ENCODE measurements around the gene CBX3.

CBX3 gene

DNA sequence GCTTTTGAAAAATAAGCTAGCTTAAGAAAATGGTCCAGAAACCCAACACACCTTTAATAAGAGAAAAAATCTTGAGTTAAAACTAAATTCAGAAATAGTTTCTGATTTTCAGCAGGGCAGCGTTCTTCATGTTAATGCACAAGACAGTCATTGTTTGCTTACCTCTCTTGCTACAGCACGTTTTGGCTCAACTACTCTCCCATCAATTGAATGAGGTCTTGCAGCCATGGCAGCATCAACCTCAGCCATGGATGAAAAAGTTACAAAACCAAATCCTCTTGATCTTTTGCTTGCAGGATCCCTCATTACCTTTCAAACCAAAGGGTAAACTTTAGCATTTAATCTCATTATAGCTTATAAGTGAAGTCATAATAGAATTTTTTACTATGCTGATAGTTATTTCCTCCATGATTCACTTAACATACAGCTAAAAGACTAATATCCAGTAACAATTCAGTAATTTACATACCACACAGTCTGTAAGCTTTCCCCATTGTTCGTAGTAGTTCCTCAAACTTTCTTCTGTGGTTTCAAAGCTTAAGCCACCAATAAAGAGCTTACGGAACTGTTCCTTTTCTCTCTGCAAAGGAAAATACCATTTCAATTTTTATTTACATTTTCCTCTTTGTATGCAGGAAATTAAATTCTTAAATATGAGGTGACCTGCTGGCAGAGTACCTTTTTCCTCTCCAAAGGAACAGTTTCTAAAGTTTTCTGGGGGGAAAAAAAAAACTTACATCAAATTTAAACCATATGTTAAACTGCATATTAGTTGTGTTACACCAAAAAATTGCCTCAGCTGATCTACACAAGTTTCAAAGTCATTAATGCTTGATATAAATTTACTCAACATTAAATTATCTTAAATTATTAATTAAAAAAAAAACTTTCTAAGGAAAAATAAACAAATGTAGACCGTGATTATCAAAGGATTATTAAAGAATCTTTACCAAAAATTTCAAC lies 4.1 kb upstream of the CBX3 start:
- TF ChIP-seq, protein P1, sequence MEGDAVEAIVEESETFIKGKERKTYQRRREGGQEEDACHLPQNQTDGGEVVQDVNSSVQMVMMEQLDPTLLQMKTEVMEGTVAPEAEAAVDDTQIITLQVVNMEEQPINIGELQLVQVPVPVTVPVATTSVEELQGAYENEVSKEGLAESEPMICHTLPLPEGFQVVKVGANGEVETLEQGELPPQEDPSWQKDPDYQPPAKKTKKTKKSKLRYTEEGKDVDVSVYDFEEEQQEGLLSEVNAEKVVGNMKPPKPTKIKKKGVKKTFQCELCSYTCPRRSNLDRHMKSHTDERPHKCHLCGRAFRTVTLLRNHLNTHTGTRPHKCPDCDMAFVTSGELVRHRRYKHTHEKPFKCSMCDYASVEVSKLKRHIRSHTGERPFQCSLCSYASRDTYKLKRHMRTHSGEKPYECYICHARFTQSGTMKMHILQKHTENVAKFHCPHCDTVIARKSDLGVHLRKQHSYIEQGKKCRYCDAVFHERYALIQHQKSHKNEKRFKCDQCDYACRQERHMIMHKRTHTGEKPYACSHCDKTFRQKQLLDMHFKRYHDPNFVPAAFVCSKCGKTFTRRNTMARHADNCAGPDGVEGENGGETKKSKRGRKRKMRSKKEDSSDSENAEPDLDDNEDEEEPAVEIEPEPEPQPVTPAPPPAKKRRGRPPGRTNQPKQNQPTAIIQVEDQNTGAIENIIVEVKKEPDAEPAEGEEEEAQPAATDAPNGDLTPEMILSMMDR (IDR thresholded peaks at IDR 0.05): no peak
- DNase-seq: no peak
- Histone ChIP-seq H3K36me3 (peaks cover 49 to 52% (median 52%) of the 10 kb centered on the region in 3 donors), H3K27ac (peak overlapping the region; percentile 99), H3K27me3 (no peaks in the 10 kb centered on the region), H3K4me1 (peaks cover 0 to 55% (median 37%) of the 10 kb centered on the region in 4 donors), H3K9me3 (no peaks in the 10 kb centered on the region), H3K4me3 (peak overlapping the region; percentile 74 to 91)
- intact Hi-C loops (cut with DNase I; ENCODE audit: low total_unique reads): loop anchor here (5.0 kb wide), 2 partner anchors 170 to 975 kb away; partner anchors contain the start of gene HOXA10

DNA sequence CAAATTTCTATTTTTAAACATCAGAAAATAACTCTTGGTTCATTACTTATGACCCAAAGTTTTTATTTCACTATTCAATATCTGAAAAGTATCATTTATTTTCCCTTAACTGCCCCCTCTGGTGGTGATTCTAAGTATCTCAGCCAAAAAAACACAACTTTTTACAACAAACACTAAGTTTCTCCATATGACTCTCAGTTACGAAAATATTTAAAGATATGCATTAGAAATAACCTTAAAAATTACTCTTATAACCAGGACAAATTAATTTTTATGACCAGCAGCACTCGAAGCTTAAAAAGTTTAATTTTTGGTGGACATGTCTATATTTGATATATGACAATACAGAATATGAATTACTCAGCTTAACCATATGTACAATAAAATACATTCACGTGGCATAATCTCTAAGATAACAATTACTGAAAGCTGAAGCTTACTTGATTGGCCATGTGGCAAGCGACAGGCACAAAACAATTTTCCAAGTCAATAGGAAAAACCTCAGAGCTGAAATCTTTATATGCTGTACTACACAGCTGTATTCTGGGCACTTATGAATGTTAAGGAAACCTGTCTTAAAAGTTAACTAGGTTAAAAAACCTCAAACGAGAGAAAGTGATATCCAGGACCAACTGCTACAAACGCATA lies 3.3 kb upstream of the CBX3 start:
- Histone ChIP-seq H3K36me3 (peaks cover 41 to 44% (median 43%) of the 10 kb centered on the region in 3 donors), H3K4me1 (peaks cover 0 to 50% (median 39%) of the 10 kb centered on the region in 4 donors), H3K27me3 (no peaks in the 10 kb centered on the region), H3K4me3 (peak overlapping the region; percentile 74 to 91), H3K27ac (peak overlapping the region; percentile 99), H3K9me3 (no peaks in the 10 kb centered on the region)
- DNase-seq: no peak
- TF ChIP-seq, protein P1 (IDR thresholded peaks at IDR 0.05): peak; percentile 53 to 72
- intact Hi-C loops (cut with DNase I; ENCODE audit: low total_unique reads): loop anchor here (5.0 kb wide), 2 partner anchors 169 to 974 kb away; partner anchors contain the start of gene HOXA10

DNA sequence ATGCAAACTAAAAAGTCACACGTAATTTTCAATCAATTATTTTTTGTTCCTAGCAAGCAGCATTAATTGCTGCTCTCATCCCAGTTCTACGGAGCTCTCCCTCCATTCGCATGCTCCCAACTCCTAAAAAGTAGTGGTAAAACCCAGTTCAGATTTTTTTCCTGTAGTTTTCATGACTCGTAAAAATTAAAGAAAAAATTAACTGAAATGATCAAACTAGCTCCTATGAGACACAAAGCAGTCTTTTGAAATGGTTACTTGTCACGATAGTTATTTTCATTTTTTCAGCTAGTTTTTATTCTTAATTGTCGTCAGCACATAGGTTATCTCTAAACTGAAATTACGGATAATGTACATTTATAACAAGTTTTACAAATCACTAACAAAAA lies 2.8 kb upstream of the CBX3 start:
- Histone ChIP-seq H3K4me3 (peak overlapping the region; percentile 74 to 91), H3K4me1 (peaks cover 0 to 50% (median 36%) of the 10 kb centered on the region in 4 donors), H3K36me3 (peaks cover 36 to 38% (median 38%) of the 10 kb centered on the region in 3 donors), H3K27ac (peak overlapping the region; percentile 99), H3K9me3 (no peaks in the 10 kb centered on the region), H3K27me3 (no peaks in the 10 kb centered on the region)
- DNase-seq: no peak
- intact Hi-C loops (cut with DNase I; ENCODE audit: low total_unique reads): loop anchor here (5.0 kb wide), 2 partner anchors 169 to 974 kb away; partner anchors contain the start of gene HOXA10
- TF ChIP-seq, protein P1 (IDR thresholded peaks at IDR 0.05): no peak

DNA sequence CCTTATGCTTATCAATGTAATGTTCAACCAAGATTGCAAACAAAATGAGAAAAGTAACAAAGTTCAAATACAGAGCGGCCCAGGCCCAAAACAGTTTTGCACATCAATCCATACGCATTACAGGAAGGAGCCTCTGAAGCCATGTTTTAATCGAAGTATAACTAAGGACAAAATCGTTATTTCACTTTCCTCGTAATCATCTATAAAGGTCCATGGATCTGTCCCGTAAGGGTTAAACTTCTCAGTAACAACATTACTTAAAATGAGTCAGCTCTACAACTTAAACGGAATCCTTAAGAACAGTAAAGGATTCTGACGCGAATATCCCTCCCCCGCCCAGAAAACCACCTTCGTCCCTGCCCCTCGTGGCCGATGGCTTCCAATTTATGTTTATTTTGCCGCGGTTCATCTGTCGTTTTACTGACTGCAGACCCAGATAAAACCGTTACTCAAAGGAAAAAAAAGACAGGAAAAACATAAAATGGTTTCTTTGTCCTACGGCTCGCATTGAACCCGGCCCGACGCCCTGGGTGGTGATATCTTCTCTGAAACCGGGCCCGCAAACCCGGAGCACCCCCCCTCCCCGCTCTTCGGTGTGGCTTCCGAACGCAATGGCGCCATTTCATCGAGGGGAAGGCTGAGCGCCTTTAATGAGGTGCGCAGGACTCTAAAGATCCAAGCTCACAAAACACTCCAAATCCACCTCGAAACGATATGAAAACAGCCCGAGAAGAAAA lies 2.1 kb upstream of the CBX3 start:
- intact Hi-C loops (cut with DNase I; ENCODE audit: low total_unique reads): loop anchor here (5.0 to 10.0 kb wide), 5 partner anchors 168 to 973 kb away; partner anchors contain the start of gene HOXA10
- TF ChIP-seq, protein P1 (IDR thresholded peaks at IDR 0.05): peak in 1 of 2 experiments; percentile 4
- peak; percentile 70 to 84 for DNase-seq

DNA sequence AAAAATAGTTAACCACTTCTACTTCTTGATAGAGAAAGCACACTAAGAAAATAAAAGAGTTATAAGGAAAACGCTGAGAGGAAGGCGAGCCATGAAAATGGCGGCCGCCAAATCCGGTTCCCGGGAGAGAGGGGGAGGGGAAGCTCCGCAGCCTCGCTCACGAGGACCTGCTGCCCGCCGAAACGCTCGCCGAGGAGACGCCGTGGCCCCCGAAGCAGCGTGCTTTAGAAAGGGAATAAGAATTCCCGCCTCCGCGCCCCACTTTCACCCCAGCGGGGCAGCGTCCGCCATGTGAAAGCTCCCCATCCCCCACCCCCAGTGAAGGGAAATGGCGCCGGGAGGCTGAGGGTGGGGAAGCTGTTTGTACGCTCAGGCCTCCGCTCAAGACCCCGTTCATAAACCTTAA lies 1.5 kb upstream of the CBX3 start:
- peak overlapping the region; percentile 74 to 91 for H3K4me3 ChIP-seq
- peak overlapping the region; percentile 99 for H3K27ac ChIP-seq
- DNase-seq: peak; percentile 71 to 84
- intact Hi-C loops (cut with DNase I; ENCODE audit: low total_unique reads): loop anchor here (5.0 to 10.0 kb wide), 3 partner anchors 343 to 962 kb away; no protein-coding TSS in a partner anchor
- no peaks in the 10 kb centered on the region for H3K9me3 ChIP-seq
- TF ChIP-seq, protein P1 (IDR thresholded peaks at IDR 0.05): no peak
- H3K4me1 ChIP-seq: peaks cover 0 to 50% (median 35%) of the 10 kb centered on the region in 4 donors
- peaks cover 25 to 27% (median 26%) of the 10 kb centered on the region in 3 donors for H3K36me3 ChIP-seq
- H3K27me3 ChIP-seq: no peaks in the 10 kb centered on the region

More for the DNA sequence above, 2.1 kb upstream of the CBX3 start:
- H3K4me1 ChIP-seq: peaks cover 0 to 50% (median 34%) of the 10 kb centered on the region in 4 donors
- H3K27me3 ChIP-seq: no peaks in the 10 kb centered on the region
- no peaks in the 10 kb centered on the region for H3K9me3 ChIP-seq
- peak overlapping the region; percentile 99 for H3K27ac ChIP-seq
- peaks cover 29 to 32% (median 31%) of the 10 kb centered on the region in 3 donors for H3K36me3 ChIP-seq
- peak overlapping the region; percentile 74 to 91 for H3K4me3 ChIP-seq

Data from tibial artery (tissue), 4 donors.